ENCODE data around the gene SLFN11. TPM values are rescaled to one million over a fixed set of nuclear protein-coding genes. Genes with fewer than 3 reads are reported as not detected.

SLFN11 gene
- total and polyA plus RNA-seq, 9 of the 15 experiments (the other 6 are each of a cell fraction or from before 2014, with no cell fraction given): 0.04 to 0.21 TPM; not detected in 7

DNA sequence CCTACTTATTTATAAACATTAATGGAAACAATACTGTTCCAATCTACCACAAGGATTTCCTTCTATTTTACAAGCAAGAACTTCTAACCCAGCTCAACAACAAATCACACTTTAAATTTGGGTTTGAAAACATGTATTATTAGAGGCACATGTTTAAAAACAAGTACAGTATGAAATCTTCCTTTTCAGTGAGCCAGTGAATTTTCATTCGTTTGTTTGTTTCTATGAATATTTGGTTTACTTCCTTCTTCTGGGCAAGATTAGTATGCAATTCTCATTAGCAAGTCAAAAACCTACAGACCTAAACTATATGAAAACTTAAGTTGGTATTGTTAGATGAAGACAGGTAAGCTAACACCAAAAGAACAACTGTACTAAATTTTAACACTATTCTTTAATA is 33.1 kb upstream of the SLFN11 start:
- H3K4me3 ChIP-seq: no peak overlapping the region
- H3K9me3 ChIP-seq (replicated peaks; ENCODE audit: control insufficient read depth, insufficient read depth, low read depth, low read length): no peaks in the 10 kb centered on the region
- peak; percentile 75 for TF ChIP-seq CBX8 (IDR thresholded peaks at IDR 0.05; ENCODE audit: borderline replicate concordance, extremely low read depth, low read depth, low read length, poor library complexity, severe bottlenecking)
- TF ChIP-seq NR2C1 (IDR thresholded peaks at IDR 0.05): no peak
- TF ChIP-seq NR2C1 (tag; IDR thresholded peaks at IDR 0.05): no peak
- H4K20me1 ChIP-seq (replicated peaks; ENCODE audit: control insufficient read depth, insufficient read depth, low read length): no peaks in the 10 kb centered on the region
- FAIRE-seq: no peak
- ChIA-PET POLR2A (no interaction called here), CTCF (ENCODE audit: low intra/inter-chr PET ratio) (no interaction called here)
- peaks cover 0 to 3% of the 10 kb centered on the region in 2 experiments; a peak in 1 of 5 replicates for H3K4me1 ChIP-seq (replicated peaks in 1 of 2; ENCODE audit: control insufficient read depth in 2 of 2, insufficient read depth in 2 of 2, low read length in 2 of 2)
- no peaks in the 10 kb centered on the region for H3K79me2 ChIP-seq (ENCODE audit: control insufficient read depth, insufficient read depth, low read length)
- H3K9ac ChIP-seq (ENCODE audit: insufficient read depth in 1 of 2, low read depth in 2 of 2, low read length in 2 of 2): no peak overlapping the region
- no peak overlapping the region for H2AFZ ChIP-seq (ENCODE audit: low read depth, low read length)
- H3K4me2 ChIP-seq (ENCODE audit: insufficient read depth, low read length): no peak overlapping the region
- H3K9me1 ChIP-seq (ENCODE audit: control insufficient read depth, insufficient read depth, low read length): no peaks in the 10 kb centered on the region
- in situ Hi-C loops (cut with MboI) (no loop called here), intact Hi-C loops (cut with micrococcal nuclease) (no loop called here)
- 0% methylated on average over 1 of the region's 1 CpG for WGBS (ENCODE audit: insufficient coverage, low coverage, missing lambda C conversion rate)
- H3K36me3 ChIP-seq (ENCODE audit: control insufficient read depth, insufficient read depth, low read length): no peaks in the 10 kb centered on the region
- no peak for ATAC-seq
- DNase-seq (ENCODE audit: extremely low read depth in 1 of 4, low spot score in 3 of 4): no peak
- peaks cover 0 to 4% of the 10 kb centered on the region in 2 experiments; a peak in 3 of 5 replicates for H3K27me3 ChIP-seq (ENCODE audit: control insufficient read depth in 2 of 2, insufficient read depth in 2 of 2, low read length in 2 of 2)
- no peak overlapping the region for H3K27ac ChIP-seq (ENCODE audit: extremely low read depth, low read depth, low read length)
- BruUV-seq (replicated peaks): no TSS peak

DNA sequence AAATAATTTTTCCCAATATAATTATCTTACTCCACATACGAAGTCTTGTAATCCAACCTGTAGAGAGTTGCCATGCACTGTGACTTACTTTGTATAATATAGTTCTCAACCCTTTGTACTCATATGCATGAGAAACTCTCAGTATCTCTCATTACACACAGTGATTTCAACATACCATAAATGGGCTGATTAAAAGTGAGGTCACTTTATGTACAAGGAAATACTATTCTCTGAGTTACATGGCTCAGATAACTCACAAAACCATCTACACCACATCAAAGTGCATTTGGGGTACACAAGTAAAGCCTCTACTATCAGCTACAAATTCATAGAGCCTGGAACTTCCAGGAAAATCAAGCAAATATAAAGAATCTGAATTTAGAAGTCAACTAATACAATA is 30.9 kb upstream of the SLFN11 start:
- no peak overlapping the region for H3K4me3 ChIP-seq
- BruUV-seq (replicated peaks): no TSS peak
- H3K4me2 ChIP-seq (ENCODE audit: insufficient read depth, low read length): no peak overlapping the region
- no peaks in the 10 kb centered on the region for H3K9me1 ChIP-seq (ENCODE audit: control insufficient read depth, insufficient read depth, low read length)
- H3K27ac ChIP-seq (ENCODE audit: extremely low read depth, low read depth, low read length): no peak overlapping the region
- in situ Hi-C loops (cut with MboI) (no loop called here), intact Hi-C loops (cut with micrococcal nuclease) (no loop called here)
- ChIA-PET POLR2A (no interaction called here), CTCF (ENCODE audit: low intra/inter-chr PET ratio) (no interaction called here)
- no peak overlapping the region for H3K9ac ChIP-seq (ENCODE audit: insufficient read depth in 1 of 2, low read depth in 2 of 2, low read length in 2 of 2)
- H3K36me3 ChIP-seq (ENCODE audit: control insufficient read depth, insufficient read depth, low read length): no peaks in the 10 kb centered on the region
- H3K79me2 ChIP-seq (ENCODE audit: control insufficient read depth, insufficient read depth, low read length): no peaks in the 10 kb centered on the region
- no peaks in the 10 kb centered on the region for H4K20me1 ChIP-seq (replicated peaks; ENCODE audit: control insufficient read depth, insufficient read depth, low read length)
- H3K27me3 ChIP-seq (ENCODE audit: control insufficient read depth in 2 of 2, insufficient read depth in 2 of 2, low read length in 2 of 2): no peaks in the 10 kb centered on the region; a peak in 2 of 5 replicates
- ATAC-seq: no peak
- H2AFZ ChIP-seq (ENCODE audit: low read depth, low read length): no peak overlapping the region
- FAIRE-seq: no peak
- H3K9me3 ChIP-seq (replicated peaks; ENCODE audit: control insufficient read depth, insufficient read depth, low read depth, low read length): no peaks in the 10 kb centered on the region
- H3K4me1 ChIP-seq (replicated peaks in 1 of 2; ENCODE audit: control insufficient read depth in 2 of 2, insufficient read depth in 2 of 2, low read length in 2 of 2): peaks cover 0 to 3% of the 10 kb centered on the region in 2 experiments; a peak in 1 of 5 replicates
- DNase-seq (ENCODE audit: extremely low read depth in 1 of 4, low spot score in 3 of 4): no peak
- 0% methylated on average over 1 of the region's 1 CpG for WGBS (ENCODE audit: insufficient coverage, low coverage, missing lambda C conversion rate)
- TF ChIP-seq, protein P1, sequence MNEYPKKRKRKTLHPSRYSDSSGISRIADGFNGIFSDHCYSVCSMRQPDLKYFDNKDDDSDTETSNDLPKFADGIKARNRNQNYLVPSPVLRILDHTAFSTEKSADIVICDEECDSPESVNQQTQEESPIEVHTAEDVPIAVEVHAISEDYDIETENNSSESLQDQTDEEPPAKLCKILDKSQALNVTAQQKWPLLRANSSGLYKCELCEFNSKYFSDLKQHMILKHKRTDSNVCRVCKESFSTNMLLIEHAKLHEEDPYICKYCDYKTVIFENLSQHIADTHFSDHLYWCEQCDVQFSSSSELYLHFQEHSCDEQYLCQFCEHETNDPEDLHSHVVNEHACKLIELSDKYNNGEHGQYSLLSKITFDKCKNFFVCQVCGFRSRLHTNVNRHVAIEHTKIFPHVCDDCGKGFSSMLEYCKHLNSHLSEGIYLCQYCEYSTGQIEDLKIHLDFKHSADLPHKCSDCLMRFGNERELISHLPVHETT (CRISPR knock-in tag; conservative IDR thresholded peaks at IDR 0.05 in 1 of 2, IDR thresholded peaks at IDR 0.05 in 1 of 2): no peak
- no peak for TF ChIP-seq MAFG (tag; conservative IDR thresholded peaks at IDR 0.05)
- no peak for TF ChIP-seq POLR3G (IDR thresholded peaks at IDR 0.05; ENCODE audit: extremely low read depth, insufficient read length, insufficient replicate concordance)
- TF ChIP-seq PPARD (CRISPR knock-in tag; IDR thresholded peaks at IDR 0.05): no peak
- TF ChIP-seq, protein P2, sequence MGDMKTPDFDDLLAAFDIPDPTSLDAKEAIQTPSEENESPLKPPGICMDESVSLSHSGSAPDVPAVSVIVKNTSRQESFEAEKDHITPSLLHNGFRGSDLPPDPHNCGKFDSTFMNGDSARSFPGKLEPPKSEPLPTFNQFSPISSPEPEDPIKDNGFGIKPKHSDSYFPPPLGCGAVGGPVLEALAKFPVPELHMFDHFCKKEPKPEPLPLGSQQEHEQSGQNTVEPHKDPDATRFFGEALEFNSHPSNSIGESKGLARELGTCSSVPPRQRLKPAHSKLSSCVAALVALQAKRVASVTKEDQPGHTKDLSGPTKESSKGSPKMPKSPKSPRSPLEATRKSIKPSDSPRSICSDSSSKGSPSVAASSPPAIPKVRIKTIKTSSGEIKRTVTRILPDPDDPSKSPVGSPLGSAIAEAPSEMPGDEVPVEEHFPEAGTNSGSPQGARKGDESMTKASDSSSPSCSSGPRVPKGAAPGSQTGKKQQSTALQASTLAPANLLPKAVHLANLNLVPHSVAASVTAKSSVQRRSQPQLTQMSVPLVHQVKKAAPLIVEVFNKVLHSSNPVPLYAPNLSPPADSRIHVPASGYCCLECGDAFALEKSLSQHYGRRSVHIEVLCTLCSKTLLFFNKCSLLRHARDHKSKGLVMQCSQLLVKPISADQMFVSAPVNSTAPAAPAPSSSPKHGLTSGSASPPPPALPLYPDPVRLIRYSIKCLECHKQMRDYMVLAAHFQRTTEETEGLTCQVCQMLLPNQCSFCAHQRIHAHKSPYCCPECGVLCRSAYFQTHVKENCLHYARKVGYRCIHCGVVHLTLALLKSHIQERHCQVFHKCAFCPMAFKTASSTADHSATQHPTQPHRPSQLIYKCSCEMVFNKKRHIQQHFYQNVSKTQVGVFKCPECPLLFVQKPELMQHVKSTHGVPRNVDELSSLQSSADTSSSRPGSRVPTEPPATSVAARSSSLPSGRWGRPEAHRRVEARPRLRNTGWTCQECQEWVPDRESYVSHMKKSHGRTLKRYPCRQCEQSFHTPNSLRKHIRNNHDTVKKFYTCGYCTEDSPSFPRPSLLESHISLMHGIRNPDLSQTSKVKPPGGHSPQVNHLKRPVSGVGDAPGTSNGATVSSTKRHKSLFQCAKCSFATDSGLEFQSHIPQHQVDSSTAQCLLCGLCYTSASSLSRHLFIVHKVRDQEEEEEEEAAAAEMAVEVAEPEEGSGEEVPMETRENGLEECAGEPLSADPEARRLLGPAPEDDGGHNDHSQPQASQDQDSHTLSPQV (IDR thresholded peaks at IDR 0.05): no peak
- no peak for TF ChIP-seq ETV1 (tag; conservative IDR thresholded peaks at IDR 0.05; ENCODE audit: low read depth)
- no peak for TF ChIP-seq SNIP1 (IDR thresholded peaks at IDR 0.05; ENCODE audit: low read depth)

Measured in K562 (cell line).